A549 (cell line): ENCODE measurements around the gene OAS1.

Source experiments
- BHLHE40 ChIP-seq: IDR thresholded peaks from 2 replicates; pipeline ENCODE4 v1.6.1; 2012; ENCODE audit warnings: low read depth, low read length, inconsistent platforms
- NR3C1 ChIP-seq: fragments of >200 bp; sonication (Bioruptor Twin); formaldehyde crosslinking; IDR thresholded peaks from 3 replicates; pipeline ENCODE4 v1.6.1; 2017
- TF ChIP-seq, protein P1 (sequence below): fragments of 200-600 bp; sonication (generic); IDR thresholded peaks from 2 replicates; pipeline ENCODE4 v1.6.1; 2016; ENCODE audit warnings: antibody characterized with exemption, mild to moderate bottlenecking, moderate library complexity
- TF ChIP-seq, protein P2 (sequence below): fragments of >200 bp; sonication (Bioruptor Twin); formaldehyde crosslinking; IDR thresholded peaks from 3 replicates; pipeline ENCODE4 v1.5.1; 2016

DNA sequence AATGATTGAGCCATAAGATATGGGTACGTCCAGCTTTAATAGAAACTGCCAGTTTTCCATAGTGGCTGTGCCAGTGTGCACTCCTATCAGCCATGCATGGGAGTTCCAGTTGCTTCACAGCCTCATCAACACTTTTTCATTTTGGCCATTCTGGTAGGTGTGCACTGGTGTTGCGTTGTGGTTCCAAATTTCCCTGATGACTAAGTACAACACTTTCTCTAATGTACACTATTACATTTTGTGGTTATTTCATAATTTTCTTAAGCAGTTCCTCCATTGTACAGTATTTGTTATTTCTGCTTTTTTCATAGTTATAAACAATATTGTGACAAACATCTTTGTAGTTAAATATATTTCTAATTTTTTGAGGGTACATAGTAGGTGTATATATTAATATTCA is 21.5 kb upstream of the OAS1 start:
- TF ChIP-seq BHLHE40 (no peak), NR3C1 (no peak)
- TF ChIP-seq, protein P1, sequence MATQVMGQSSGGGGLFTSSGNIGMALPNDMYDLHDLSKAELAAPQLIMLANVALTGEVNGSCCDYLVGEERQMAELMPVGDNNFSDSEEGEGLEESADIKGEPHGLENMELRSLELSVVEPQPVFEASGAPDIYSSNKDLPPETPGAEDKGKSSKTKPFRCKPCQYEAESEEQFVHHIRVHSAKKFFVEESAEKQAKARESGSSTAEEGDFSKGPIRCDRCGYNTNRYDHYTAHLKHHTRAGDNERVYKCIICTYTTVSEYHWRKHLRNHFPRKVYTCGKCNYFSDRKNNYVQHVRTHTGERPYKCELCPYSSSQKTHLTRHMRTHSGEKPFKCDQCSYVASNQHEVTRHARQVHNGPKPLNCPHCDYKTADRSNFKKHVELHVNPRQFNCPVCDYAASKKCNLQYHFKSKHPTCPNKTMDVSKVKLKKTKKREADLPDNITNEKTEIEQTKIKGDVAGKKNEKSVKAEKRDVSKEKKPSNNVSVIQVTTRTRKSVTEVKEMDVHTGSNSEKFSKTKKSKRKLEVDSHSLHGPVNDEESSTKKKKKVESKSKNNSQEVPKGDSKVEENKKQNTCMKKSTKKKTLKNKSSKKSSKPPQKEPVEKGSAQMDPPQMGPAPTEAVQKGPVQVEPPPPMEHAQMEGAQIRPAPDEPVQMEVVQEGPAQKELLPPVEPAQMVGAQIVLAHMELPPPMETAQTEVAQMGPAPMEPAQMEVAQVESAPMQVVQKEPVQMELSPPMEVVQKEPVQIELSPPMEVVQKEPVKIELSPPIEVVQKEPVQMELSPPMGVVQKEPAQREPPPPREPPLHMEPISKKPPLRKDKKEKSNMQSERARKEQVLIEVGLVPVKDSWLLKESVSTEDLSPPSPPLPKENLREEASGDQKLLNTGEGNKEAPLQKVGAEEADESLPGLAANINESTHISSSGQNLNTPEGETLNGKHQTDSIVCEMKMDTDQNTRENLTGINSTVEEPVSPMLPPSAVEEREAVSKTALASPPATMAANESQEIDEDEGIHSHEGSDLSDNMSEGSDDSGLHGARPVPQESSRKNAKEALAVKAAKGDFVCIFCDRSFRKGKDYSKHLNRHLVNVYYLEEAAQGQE, result no peak
- TF ChIP-seq, protein P2, sequence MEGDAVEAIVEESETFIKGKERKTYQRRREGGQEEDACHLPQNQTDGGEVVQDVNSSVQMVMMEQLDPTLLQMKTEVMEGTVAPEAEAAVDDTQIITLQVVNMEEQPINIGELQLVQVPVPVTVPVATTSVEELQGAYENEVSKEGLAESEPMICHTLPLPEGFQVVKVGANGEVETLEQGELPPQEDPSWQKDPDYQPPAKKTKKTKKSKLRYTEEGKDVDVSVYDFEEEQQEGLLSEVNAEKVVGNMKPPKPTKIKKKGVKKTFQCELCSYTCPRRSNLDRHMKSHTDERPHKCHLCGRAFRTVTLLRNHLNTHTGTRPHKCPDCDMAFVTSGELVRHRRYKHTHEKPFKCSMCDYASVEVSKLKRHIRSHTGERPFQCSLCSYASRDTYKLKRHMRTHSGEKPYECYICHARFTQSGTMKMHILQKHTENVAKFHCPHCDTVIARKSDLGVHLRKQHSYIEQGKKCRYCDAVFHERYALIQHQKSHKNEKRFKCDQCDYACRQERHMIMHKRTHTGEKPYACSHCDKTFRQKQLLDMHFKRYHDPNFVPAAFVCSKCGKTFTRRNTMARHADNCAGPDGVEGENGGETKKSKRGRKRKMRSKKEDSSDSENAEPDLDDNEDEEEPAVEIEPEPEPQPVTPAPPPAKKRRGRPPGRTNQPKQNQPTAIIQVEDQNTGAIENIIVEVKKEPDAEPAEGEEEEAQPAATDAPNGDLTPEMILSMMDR, result no peak
